Measurements from ENCODE around the gene COL1A1.

DNA sequence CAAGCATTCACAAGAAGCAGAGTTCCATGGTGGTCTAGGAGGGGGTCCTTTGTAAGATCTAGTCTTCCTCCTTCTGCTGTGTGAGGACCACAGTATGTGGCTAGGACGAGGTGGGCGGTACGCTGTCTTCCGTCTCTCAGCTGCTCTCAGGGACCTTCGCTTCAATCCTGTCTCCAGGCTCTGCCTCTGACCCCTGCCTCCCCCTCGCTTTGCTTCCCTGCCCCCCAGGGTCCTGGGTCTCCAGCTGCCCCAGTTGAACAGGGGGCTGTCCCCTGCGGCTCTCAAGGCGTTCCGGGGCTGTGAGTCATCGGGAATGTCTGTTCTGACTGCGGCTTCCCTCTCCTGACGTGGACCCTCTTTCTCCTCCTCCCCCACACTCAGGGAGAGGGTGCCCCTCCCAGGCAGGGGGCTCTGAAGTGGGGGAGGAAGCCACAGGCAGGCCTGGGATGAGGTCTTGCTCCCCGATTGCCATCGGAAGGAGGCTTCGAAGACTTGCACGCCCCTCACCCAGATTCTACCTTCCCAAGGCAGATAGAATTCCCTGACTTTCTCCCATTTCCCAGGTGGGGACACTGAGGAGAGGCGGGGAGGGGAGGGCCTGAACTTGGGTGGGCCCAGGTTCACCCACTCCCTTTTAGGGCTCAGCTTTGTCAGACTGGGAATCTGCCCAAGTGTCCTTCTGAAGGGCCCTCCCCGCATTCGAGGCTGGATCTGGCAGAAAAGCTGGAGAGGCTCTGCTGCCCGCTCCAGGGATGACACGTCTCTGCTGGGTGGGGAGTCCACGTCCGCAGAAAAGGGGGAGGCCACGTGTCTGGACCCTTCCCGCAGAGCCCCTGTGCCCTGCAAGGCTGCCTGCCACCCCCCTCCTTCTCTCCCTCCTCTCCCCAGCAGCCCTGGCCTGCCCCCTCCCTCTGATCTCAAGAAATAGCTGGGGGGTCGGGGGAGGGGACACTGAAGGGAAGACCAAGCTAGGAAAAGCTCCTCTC lies 9.1 kb upstream of the COL1A1 start:
- TF ChIP-seq CTCF (IDR thresholded peaks at IDR 0.05), result no peak
- no peak for TF ChIP-seq EZH2 (IDR thresholded peaks at IDR 0.05)

Measured in neural progenitor cell (in vitro differentiated cells).